ENCODE results near the gene ATXN10. TPM values are rescaled to one million over a fixed set of nuclear protein-coding genes. Genes with fewer than 3 reads are reported as not detected.

Gene ATXN10
- polyA plus RNA-seq, 3 donors = 40.9 to 64.7 (median 52.3) TPM

- 54 to 59% (median 55%) methylated on average over 19 to 21 of the region's 21 CpGs for WGBS, 3 donors
- no peak overlapping the region for H3K27ac ChIP-seq (ENCODE audit: low read depth, low read length)
These were observed 214.3 kb downstream of the ATXN10 start for GRCh38 chr22:45885941-45886395.

GRCh38 chr22:45886540-45886939 lies 214.9 kb downstream of the ATXN10 start:
- WGBS, 3 donors = 84 to 86% (median 84%) methylated on average over 7 of the region's 7 CpGs
- H3K27ac ChIP-seq (ENCODE audit: low read depth, low read length) = no peak overlapping the region

GRCh38 chr22:45887202-45888131 lies 215.8 kb downstream of the ATXN10 start:
- 78 to 86% (median 81%) methylated on average over 22 of the region's 22 CpGs for WGBS, 3 donors
- H3K27ac ChIP-seq (ENCODE audit: low read depth, low read length) = no peak overlapping the region

GRCh38 chr22:45888221-45889092 lies 216.8 kb downstream of the ATXN10 start:
- no peak overlapping the region for H3K27ac ChIP-seq (ENCODE audit: low read depth, low read length)
- WGBS, 3 donors = 94 to 95% (median 94%) methylated on average over 25 to 27 of the region's 27 CpGs

GRCh38 chr22:45889093-45889538 lies 217.5 kb downstream of the ATXN10 start:
- WGBS, 3 donors = 79 to 85% (median 80%) methylated on average over 8 to 10 of the region's 10 CpGs
- H3K27ac ChIP-seq (ENCODE audit: low read depth, low read length) = no peak overlapping the region

GRCh38 chr22:45889539-45890350 lies 218.1 kb downstream of the ATXN10 start:
- H3K27ac ChIP-seq (ENCODE audit: low read depth, low read length) = no peak overlapping the region
- WGBS, 3 donors = 22 to 41% (median 29%) methylated on average over 46 to 56 of the region's 56 CpGs

- WGBS, 3 donors = 90 to 94% (median 93%) methylated on average over 12 to 26 of the region's 26 CpGs
These were observed 218.7 kb downstream of the ATXN10 start for GRCh38 chr22:45890351-45890635.

GRCh38 chr22:45891021-45891421 lies 219.4 kb downstream of the ATXN10 start:
- no peak overlapping the region for H3K27ac ChIP-seq (ENCODE audit: low read depth, low read length)
- 61 to 75% (median 73%) methylated on average over 26 to 37 of the region's 37 CpGs for WGBS, 3 donors

More at GRCh38 chr22:45890351-45890635, 218.7 kb downstream of the ATXN10 start:
- no peak overlapping the region for H3K27ac ChIP-seq (ENCODE audit: low read depth, low read length)

- H3K27ac ChIP-seq (ENCODE audit: low read depth, low read length) = no peak overlapping the region
- WGBS, 3 donors = 44 to 64% (median 46%) methylated on average over 25 of the region's 25 CpGs
These were observed 219.9 kb downstream of the ATXN10 start for GRCh38 chr22:45891471-45891995.

GRCh38 chr22:45891996-45892621 lies 220.5 kb downstream of the ATXN10 start:
- 59 to 81% (median 67%) methylated on average over 21 to 22 of the region's 22 CpGs for WGBS, 3 donors

GRCh38 chr22:45892681-45893461 lies 221.2 kb downstream of the ATXN10 start:
- WGBS, 3 donors = 76 to 80% (median 76%) methylated on average over 16 of the region's 16 CpGs
- H3K27ac ChIP-seq (ENCODE audit: low read depth, low read length) = no peak overlapping the region

More at GRCh38 chr22:45891996-45892621, 220.5 kb downstream of the ATXN10 start:
- no peak overlapping the region for H3K27ac ChIP-seq (ENCODE audit: low read depth, low read length)

- 76 to 84% (median 78%) methylated on average over 9 of the region's 9 CpGs for WGBS, 3 donors
These were observed 221.9 kb downstream of the ATXN10 start for GRCh38 chr22:45893516-45893915.

More at GRCh38 chr22:45893516-45893915, 221.9 kb downstream of the ATXN10 start:
- H3K27ac ChIP-seq (ENCODE audit: low read depth, low read length) = no peak overlapping the region

Other genes starting within 250 kb of the ATXN10 start
- gene FBLN1, start 169.0 kb upstream of the ATXN10 start, polyA plus RNA-seq = 100 to 1,000 TPM in 2 of 3 donors, 10 to 100 TPM in 1; 33.2 to 280 (median 121) TPM

Measured in adipose tissue (tissue), 3 donors.